ENCODE measurements around the gene XNDC1N. TPM values are rescaled to one million over a fixed set of nuclear protein-coding genes. Genes with fewer than 3 reads are reported as not detected.

Gene XNDC1N, protein sequence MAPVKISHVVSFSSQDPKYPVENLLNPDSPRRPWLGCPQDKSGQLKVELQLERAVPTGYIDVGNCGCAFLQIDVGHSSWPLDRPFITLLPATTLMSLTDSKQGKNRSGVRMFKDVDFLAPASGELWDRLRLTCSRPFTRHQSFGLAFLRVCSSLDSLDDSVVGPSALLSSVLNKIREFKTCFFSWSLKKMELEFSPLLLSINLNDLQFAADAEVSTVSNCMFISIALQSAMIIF
- 2.7 and 3.0 TPM in 2 replicates for total RNA-seq
- 2.4 TPM for polyA plus RNA-seq (2012)

DNA sequence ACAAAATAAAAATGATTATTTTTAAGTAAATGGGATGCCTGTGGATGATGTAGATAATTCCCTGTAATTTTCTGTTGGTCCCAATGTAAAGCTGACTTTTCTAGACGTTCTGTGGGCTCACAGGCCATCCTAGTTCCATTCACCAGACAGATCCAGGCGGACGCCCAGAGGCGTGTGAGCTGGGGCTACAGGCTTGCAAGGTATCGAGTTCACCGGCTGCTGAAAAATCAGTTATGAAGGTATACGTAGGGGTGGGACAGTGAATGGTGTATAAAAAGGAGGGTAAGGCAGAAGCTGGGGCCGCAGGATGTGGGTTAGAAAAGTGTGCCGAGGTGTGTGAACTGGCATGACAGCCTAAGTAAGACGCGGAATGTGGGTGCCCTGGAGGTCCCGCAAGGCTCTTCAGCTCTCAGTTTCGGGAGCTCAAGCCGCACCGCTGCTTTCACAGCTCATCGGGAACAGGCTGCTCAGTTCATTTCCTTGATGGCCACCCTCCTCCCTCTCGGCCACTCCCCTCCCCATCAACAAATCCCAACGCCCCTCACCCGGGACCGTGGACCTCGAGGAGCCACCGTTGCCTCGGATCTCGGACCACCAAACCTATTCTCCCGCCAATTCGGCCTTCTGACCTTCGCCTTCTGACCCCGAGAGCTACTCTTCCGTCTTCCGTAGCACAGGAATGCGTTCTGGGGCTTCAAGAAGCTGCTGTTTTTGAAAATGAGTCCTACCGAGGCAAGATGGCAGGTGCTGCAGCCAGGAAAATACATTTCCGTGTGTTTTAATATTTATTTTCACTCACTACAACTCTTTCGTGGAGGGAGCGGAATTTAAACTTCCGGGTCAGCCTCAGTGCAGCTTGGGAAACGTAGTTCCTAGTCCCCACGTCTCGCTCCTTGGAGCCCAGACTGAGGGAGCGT lies at the start of gene XNDC1N:
TSS of gene XNDC1N (minus strand) at position 775 of the 917 bp plus-strand sequence. CDS start 5,241 bp downstream, outside the sequence.
- no peak for DNase-seq (ENCODE audit: low read depth)

DNA sequence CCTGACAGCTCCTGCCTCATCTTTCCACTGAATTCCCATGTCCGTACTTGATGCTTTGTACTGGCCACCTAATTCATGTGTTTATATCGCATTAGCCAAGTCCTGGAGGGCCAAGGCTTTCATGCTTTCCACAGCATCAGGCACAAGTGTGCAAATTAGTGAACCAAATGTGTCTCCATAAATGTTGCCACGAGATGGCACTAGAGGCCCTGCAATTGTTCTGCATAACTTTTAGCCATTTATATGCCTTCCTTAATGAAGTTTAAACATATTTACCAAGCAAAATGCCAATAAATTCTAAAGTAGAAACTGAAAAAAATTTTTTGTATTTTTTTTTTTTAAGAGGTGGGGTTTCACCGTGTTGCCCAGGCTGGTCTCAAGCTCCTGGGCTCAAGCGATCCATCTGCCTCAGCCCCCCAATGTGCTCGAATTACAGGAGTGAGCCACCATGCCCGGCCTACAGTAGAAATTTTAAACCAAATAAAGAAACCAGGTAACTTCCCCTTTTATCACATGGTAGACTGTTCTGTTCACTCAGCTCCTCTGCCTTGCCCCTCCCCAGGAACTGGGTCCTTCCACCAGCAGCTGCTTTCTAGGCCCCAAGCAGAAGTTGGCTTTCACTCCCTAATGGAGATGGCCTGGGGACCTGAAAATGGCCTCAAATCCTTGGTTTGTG lies 49.5 kb upstream of the XNDC1N start:
- DNase-seq (ENCODE audit: low read depth), result peak; percentile 61

DNA sequence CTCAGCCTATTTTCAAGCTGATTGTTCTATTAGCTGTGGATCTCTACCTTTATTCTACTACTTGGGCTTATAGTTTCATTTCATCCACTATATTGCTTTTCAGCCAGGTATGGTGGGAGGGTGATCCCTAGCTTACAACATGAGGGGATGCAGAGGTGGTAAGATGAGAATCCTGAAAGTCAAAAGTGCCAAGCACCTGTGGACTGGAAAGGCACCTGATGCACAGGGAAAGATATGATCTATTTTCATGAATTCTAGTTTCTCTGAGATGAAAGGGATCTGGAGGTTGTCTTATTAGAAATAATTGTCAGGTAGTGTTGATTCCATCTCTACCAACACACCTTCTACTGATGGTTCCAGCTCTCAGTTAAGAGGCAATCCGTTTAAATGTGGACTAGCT lies 48.7 kb upstream of the XNDC1N start:
- no peak for DNase-seq (ENCODE audit: low read depth)

DNA sequence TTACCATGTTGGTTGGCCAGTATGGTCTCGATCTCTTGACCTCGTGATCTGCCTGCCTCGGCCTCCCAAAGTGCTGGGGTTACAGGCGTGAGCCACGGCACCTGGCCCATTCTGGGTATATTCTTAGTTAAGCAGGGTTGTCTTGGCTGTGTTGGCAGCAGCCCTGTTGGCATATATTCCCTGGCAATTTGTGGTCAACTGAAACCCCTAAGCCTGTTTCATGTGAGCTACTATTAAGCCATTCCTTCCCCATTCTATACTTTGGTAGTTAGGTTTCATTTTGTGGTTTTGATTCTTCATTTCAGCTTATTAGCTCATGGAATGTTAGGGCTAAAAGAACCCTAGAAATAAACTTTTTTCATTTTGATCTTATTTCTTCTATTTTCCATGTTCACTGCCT lies 48.2 kb upstream of the XNDC1N start:
- no peak for DNase-seq (ENCODE audit: low read depth)

DNA sequence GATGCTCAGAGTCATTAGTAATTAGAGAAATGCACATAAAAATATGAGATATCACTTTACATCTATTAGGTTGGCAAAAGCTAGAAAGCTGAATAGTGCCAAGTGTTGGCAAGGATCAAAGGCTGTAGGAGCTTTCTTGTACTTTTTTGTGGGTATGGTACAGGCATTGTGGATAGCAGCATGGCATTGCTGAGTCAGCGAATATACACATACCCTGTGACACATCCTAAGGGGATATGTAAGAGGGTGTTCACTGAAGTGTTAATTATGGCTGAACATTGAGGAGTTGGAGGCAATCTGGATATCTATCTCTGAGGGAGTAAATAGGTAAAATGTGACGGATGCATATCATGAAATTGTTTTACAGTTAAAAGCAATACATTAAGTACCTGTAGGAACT lies 43.3 kb upstream of the XNDC1N start:
- no peak for DNase-seq (ENCODE audit: low read depth)

DNA sequence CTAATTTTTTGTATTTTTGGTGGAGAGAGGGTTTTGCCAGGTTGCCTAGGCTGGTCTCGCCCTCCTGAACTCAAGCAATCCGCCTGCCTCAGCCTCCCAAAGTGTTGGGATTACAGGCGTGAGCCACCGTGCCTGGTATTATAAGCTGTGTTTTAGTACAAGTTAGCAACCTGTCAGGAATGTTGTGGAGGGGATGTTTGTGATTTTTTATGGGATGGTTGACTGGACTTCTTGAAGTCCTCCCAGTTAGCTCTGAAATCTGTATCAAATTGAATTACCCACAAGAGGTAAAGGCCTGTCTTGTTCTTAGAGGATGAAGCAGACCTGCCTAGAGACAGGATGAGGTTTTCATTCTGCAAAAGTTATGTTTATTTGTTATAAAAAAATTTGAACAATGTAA lies 36.2 kb upstream of the XNDC1N start:
- DNase-seq (ENCODE audit: low read depth), result no peak

DNA sequence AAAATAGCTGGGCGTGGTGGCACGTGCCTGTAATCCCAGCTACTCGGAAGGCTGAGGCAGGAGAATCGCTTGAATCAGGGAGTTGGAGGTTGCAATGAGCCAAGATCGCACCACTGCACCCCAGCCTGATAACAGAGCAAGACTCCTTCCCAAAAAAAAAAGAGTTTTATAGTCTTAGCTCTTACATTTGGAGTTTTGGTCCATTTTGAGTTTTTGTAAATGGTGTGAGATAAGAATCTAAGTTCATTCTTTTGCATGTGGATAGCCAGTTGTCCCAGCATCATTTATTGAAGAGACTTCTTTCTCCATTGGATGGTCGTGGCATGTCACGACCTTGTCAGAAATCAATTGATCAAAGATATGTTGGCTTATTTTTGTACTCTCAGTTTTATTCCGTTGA lies 35.1 kb upstream of the XNDC1N start:
- no peak for DNase-seq (ENCODE audit: low read depth)

DNA sequence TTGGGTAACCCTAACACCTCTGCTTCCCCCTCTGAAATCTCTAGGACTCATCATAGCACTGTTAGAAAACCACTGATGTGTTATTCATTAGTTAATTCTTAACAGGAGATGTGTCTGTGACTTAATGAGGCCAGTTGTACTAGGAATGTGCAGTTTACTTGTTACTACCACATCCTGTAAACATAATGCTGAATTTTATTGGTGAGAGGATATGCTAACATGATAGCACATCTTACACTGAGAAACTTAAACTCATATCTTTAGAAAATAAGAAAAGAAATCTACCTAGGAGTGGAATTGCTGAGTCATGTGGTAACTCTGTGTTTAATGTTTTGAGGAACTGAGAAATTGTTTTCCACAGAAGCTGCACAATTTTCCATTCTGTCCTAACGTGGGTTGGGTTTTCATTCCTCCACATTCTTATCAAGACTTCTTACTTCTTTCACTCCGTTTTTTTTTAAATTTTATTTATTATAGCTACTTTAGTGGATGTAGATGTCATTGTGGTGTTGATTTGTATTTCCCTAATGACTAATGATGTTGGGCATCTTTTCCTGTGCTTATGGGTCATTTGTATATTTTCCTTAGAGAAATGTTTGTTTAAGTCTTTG lies 34.1 kb upstream of the XNDC1N start:
- DNase-seq (ENCODE audit: low read depth), result peak; percentile 22

DNA sequence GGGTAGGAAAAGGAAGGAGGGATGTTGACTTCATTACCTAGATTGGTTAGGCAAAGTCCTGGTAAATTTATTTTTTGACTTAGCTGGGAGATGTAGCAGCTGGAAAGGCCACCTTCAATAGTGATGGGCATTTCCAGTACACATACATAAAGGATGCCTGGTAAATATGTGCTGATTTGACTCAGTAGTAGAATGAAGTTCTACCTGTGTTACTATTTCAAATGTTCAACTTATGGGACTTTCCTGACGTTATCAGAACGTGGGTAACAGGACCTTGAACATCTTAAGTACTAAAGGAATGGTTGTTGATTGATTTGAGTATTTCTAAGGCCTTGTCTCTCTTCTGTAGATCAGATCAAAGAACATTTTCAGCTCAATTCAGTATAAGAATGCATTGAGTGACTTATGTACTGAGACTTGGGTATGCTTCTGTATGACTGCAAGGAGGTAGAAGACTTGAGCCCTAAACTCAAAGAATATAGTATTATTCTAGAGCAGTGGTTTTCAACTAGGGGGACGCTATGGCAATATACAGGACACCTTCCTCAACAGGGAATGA lies 27.6 kb upstream of the XNDC1N start:
- no peak for DNase-seq (ENCODE audit: low read depth)

DNA sequence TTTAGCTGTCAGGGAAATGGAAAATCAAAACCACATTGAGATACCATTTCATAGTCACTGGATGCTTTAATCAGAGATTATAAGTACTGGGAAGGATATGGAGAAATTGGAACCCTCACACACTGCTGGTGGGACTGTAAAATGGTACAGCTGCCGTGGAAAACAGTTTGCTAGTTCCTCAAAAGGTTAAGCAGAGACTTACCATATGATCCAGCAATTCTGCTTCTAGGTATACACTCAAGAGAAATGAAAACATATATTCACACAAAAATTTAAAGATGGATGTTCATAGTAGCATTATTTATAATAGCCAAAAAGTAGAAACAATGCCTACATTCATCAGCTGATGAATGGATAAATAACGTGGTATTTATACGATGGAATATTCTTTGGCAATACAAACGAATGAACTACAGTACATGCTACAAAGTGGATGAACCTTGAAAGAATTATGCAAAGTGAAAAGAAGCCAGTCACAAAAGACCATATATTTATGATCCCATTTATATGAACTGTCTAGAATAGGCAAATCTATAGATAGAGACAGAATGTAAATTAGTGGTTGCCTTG lies 23.4 kb upstream of the XNDC1N start:
- no peak for DNase-seq (ENCODE audit: low read depth)

DNA sequence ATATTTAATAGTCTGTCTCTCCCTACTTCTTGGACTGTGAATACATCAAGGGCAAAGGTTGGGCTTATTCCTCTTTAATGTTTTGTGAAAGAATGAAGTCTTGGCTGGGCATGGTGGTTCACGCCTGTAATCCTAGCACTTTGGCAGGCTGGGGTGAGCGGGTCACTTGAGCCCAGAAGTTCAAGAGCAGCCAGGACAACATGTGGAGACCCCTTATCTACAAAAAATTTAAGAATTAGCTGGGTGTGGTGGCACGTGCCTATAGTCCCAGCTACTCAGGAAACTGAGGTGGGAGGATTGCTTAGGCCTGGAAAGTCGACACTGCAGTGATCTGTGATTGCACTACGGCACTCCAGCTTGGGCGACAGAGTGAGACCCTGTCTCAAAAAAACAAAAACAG lies 20.6 kb upstream of the XNDC1N start:
- no peak for DNase-seq (ENCODE audit: low read depth)

DNA sequence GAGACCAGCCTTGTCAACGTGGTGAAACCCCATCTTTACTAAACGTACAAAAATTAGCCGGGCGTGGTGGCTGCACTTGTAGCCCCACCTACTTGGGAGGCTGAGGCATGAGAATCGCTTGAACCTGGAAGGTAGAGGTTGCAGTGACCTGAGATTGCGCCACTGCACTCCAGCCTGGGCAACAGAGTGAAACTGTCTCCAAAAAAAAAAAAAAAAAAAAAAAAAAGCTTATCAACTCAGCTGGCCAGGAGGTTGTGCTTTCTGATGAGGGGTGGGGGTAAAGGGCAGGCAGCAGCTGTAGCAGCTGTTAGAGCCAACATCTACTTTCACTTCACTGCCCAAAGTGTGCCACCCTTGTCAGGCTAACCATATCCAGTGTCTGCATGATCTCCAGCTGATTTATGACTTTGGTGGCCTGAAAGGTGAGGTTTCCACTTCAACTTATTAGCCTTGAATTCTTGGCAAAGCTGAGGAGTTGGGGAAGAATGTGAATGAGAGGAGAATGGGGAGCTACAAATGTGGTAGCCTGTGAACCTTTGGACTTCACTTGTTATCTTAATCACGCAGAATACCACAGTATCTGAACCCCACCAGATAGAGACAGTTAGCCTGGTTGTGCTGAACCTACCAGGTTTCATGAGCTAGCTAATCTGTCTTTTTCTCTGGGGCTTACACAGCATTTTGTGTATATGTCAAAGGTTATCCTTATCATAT lies 20.1 kb upstream of the XNDC1N start:
- DNase-seq (ENCODE audit: low read depth), result peak; percentile 43

DNA sequence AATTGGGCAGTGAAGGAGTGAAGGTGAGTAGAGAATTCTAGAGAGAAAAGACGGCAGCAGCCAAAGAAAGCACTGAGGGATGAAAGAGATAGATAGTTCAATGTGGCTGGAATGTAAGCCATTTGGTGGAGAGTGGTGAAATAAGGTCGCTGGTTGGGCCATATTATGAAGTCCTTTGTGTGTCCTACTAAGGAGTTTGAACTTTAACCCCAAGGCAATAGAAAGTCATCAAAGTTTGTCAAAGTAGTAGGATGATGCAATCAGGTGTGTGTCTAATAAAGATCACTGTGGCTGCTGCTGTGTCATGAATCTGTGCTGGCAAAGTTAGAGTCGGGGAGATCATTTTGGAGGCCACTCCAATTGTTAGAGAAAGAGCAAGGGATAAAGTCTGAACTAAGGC lies 19.1 kb upstream of the XNDC1N start:
- no peak for DNase-seq (ENCODE audit: low read depth)

DNA sequence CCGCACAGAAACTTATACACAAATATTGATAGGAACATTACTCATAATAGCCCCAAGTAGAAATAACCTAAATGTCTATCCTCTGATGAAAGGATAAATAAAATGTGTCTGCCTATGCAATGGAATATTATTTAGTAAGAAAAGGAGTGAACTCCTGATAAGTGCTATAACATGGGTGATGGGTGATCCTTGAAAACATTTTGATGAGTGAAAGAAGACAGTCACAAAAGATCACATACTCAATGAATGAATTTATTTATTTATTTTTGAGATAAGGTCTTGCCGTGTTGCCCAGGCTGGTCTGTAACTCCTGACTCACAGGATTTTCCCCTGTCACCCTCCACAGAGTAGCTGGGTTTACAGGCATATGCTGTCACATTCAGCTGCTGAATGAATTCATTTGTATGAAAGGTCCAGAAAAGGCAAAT lies 17.8 kb upstream of the XNDC1N start:
- DNase-seq (ENCODE audit: low read depth), result peak; percentile 26

DNA sequence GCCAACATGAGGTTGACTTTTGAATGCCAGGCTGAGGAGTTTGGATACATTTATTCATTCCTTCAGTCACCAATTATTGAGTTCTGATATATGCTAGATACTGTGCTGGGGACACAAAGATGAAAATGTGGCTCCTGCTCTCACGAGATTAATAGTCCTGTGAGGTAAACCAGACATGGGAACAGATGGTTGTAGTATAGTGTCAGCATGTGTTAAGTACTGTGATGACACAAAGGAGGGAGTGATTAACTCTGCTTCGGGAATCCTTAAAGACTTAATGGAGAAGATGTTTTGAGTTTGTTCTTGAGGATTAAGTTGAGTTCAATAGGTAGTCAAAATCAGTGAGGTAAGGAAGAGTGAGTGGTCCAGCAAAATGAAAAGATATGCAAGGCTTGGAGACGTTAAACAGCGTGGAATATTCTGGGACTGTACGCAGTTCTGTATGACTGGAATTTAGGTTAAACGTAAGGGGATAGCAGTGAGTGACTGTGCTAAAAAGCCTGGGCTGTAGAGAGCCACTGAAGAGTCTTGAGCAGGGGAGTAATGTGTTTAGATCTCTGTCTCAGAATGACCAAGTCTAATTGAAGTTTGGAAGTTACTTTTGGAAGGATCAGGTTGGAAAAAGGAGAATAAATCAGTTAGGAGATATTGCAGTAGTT lies 12.3 kb upstream of the XNDC1N start:
- peak; percentile 30 for DNase-seq (ENCODE audit: low read depth)

DNA sequence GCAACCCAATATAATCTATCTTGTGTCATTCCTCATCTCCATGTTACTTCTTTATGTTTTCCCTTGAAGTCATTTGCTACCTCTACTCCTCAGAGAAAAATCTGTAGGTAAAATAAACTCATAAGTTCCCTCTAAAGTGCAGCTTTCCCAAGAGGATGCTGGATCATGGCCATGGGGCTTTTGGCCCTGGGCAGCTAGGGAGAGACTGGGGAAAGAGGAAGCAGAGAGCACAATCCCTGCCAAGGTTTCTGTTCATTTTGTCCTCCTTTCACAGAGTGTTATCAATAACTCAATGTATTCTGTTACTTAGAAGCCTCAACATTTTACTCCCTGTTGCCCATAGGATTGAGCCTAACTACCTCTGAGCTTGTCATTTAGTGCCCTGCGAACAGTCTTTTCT lies 9.4 kb upstream of the XNDC1N start:
- no peak for DNase-seq (ENCODE audit: low read depth)

DNA sequence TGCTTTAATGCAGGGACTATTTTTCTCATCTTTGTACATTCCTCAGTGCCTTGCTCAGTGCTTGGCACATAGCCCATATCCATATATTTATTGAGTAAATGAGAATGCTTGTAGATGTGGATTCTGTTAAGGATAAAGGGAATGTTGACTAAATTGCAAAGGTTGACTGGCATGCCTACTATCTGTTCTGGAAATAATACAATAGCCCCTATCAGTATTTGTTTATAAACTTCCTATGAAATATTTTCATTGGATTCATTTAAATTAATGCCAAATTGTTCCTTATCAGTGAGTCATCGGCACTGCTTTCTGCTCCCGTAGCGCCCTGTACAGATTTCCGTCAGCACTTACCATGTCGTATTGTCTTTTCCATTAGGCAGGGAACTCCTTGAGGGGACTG lies 8.4 kb upstream of the XNDC1N start:
- DNase-seq (ENCODE audit: low read depth), result no peak

DNA sequence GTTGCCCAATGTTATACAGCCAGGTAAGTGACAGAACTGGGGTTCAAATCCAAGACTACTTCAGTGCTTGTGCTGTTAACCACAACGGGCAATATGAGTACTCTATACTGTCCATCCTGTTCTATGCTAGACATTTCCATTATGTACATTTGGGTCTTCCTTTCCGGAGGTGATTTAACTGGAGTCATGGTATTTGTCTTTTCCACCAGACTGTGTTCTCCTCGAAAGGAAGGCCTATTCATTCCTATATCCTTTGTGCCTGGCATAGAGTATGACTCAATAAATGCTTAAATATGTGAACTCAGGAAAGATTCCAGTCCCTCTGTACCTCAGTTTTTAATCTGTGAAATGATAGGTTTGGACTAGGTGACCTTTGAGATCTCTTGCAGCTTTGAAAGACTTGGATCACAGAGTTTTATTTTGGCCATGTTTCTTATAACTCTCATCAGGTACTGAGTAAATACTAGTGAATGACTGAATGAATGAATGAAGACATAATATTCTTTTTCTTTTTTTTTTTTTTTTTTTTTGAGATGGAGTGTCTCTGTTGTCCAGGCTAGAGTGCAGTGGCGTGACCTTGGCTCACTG lies 7.0 kb upstream of the XNDC1N start:
- DNase-seq (ENCODE audit: low read depth), result no peak

DNA sequence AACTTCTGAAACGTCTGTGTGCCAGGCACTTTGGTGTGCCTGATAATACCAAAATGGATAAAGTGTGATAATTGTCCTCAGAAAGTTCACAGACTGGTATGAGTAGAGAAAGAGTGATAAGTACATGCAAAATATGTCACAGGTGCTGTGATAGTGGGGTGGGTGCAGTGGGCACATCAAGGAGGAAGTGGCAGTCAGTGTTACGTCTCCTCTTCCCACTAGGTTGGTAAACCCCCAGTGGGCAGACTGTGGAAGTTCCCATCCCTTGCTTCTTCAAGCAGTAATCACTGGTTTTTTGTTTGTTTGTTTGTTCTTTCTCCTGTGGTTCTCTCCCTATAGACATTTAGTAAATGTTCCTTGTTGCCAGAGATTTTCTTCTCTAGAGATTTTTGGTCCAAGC lies 5.8 kb upstream of the XNDC1N start:
- DNase-seq (ENCODE audit: low read depth), result no peak
